ENCODE data around the gene HGD.
"Not testable (repeated sequence)": the region's sequence is repeated elsewhere in the genome, so short reads cannot be mapped to it uniquely, and the experiment has no call there.

- TF ChIP-seq POLR2A (IDR thresholded peaks at IDR 0.05; ENCODE audit: low read length); GATA1 (IDR thresholded peaks at IDR 0.05; ENCODE audit: low read depth, low read length): not testable (repeated sequence)
Measured at GRCh38 chr3:120638820-120639219, 43.2 kb downstream of the HGD start.
